HEK293 (cell line): ENCODE measurements around the gene PCBP3.

Experiments used
- ATF2 ChIP-seq: fragments of 450-650 bp; formaldehyde crosslinking; IDR thresholded peaks from 2 replicates; pipeline ENCODE4 v1.5.1; 2016; ENCODE audit warnings: missing biosample characterization, missing genetic modification characterization, low read depth
- BCL11A ChIP-seq: fragments of 450-650 bp; formaldehyde crosslinking; IDR thresholded peaks from 2 replicates; pipeline ENCODE4 v1.5.1; 2016; ENCODE audit warnings: low read depth, missing biosample characterization, missing genetic modification characterization
- BCL11B ChIP-seq: fragments of 450-650 bp; formaldehyde crosslinking; IDR thresholded peaks from 2 replicates; pipeline ENCODE4 v1.5.1; 2016; ENCODE audit warnings: low read depth, missing biosample characterization, missing genetic modification characterization
- CTCF ChIP-seq: fragments of 450-650 bp; formaldehyde crosslinking; IDR thresholded peaks from 2 replicates; pipeline ENCODE4 v1.5.1; 2016; ENCODE audit warnings: missing biosample characterization, missing genetic modification characterization
- KLF10 ChIP-seq: fragments of 450-650 bp; IDR thresholded peaks from 2 replicates; pipeline ENCODE4 v1.5.1; 2018; ENCODE audit warnings: missing biosample characterization, mild to moderate bottlenecking, missing genetic modification characterization
- PRDM6 ChIP-seq: fragments of 450-650 bp; formaldehyde crosslinking; IDR thresholded peaks from 2 replicates; pipeline ENCODE4 v1.5.1; 2017; ENCODE audit warnings: missing biosample characterization, missing genetic modification characterization
- ZBTB20 ChIP-seq: fragments of 450-650 bp; formaldehyde crosslinking; IDR thresholded peaks from 2 replicates; pipeline ENCODE4 v1.5.1; 2016; ENCODE audit warnings: missing biosample characterization, missing genetic modification characterization
- ZNF121 ChIP-seq: fragments of 450-650 bp; formaldehyde crosslinking; IDR thresholded peaks from 2 replicates; pipeline ENCODE4 v1.5.1; 2016; ENCODE audit warnings: missing biosample characterization, missing genetic modification characterization
- ZNF184 ChIP-seq: fragments of 450-650 bp; IDR thresholded peaks from 2 replicates; pipeline ENCODE4 v1.5.1; 2018; ENCODE audit warnings: missing biosample characterization, mild to moderate bottlenecking, missing genetic modification characterization
- ZNF280C ChIP-seq: fragments of 450-650 bp; formaldehyde crosslinking; IDR thresholded peaks from 2 replicates; pipeline ENCODE4 v1.5.1; 2016; ENCODE audit warnings: missing biosample characterization, missing genetic modification characterization
- ZNF561 ChIP-seq: fragments of 450-650 bp; IDR thresholded peaks from 2 replicates; pipeline ENCODE4 v1.5.1; 2018; ENCODE audit warnings: missing biosample characterization, missing genetic modification characterization, borderline replicate concordance
- ZNF629 ChIP-seq: fragments of 450-650 bp; formaldehyde crosslinking; IDR thresholded peaks from 2 replicates; pipeline ENCODE4 v1.5.1; 2017; ENCODE audit warnings: missing biosample characterization, missing genetic modification characterization
- ZNF707 ChIP-seq: fragments of 450-650 bp; formaldehyde crosslinking; IDR thresholded peaks from 2 replicates; pipeline ENCODE4 v1.5.1; 2016; ENCODE audit warnings: missing biosample characterization, missing genetic modification characterization

- no peak for TF ChIP-seq ZNF561 (tag by site-specific recombination)
- TF ChIP-seq ZNF280C (tag by site-specific recombination) = no peak
- TF ChIP-seq PRDM6 = no peak
- no peak for TF ChIP-seq CTCF (tag by site-specific recombination)
- peak; percentile 90 for TF ChIP-seq BCL11B (tag by site-specific recombination)
- TF ChIP-seq KLF10 (tag by site-specific recombination) = no peak
- TF ChIP-seq ATF2 (tag by site-specific recombination) = no peak
- TF ChIP-seq ZNF707 (tag by site-specific recombination) = no peak
- TF ChIP-seq ZNF184 (tag by site-specific recombination) = no peak
- no peak for TF ChIP-seq ZBTB20 (tag by site-specific recombination)
- TF ChIP-seq ZNF121 (tag by site-specific recombination) = no peak
- TF ChIP-seq ZNF629 (tag by site-specific recombination) = no peak
- TF ChIP-seq BCL11A (tag by site-specific recombination) = peak; percentile 65
Observed at GRCh38 chr21:45987121-45987711, 343.7 kb downstream of the PCBP3 start.
